GM20000 (cell line): ENCODE results near the gene TFPI.

Source experiments
- DNase-seq: peaks from one replicate; pipeline ENCODE4 v3.0.0; 2012; ENCODE audit warnings: low spot score
- TF ChIP-seq, protein P1 (sequence below): IDR thresholded peaks from 2 replicates; pipeline ENCODE4 v1.5.1; 2012; ENCODE audit warnings: mild to moderate bottlenecking, control low read depth; ENCODE audit errors: extremely low read depth, missing control alignments

The TFPI gene

DNA sequence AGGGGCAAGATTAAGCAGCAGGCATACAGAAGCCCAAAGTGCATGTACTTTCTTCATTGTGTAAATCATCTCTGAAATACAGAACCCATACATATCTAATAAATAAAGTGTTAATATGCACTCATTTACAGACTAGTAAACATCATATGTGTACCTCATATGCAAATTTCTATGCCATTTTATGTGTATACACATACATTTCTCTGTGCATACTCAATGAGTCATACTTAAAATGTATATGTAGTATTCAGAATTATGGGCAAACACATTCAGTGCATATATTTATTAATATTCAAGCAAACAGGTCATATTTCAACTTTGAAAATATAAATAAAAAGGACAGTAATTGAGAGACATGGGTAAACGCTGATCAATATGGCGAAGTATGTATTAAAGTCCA is 50.5 kb downstream of the TFPI start:
- TF ChIP-seq, protein P1, sequence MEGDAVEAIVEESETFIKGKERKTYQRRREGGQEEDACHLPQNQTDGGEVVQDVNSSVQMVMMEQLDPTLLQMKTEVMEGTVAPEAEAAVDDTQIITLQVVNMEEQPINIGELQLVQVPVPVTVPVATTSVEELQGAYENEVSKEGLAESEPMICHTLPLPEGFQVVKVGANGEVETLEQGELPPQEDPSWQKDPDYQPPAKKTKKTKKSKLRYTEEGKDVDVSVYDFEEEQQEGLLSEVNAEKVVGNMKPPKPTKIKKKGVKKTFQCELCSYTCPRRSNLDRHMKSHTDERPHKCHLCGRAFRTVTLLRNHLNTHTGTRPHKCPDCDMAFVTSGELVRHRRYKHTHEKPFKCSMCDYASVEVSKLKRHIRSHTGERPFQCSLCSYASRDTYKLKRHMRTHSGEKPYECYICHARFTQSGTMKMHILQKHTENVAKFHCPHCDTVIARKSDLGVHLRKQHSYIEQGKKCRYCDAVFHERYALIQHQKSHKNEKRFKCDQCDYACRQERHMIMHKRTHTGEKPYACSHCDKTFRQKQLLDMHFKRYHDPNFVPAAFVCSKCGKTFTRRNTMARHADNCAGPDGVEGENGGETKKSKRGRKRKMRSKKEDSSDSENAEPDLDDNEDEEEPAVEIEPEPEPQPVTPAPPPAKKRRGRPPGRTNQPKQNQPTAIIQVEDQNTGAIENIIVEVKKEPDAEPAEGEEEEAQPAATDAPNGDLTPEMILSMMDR: no peak
- no peak for DNase-seq

- TF ChIP-seq, protein P1: no peak
- DNase-seq: no peak
Observed at GRCh38 chr2:187502467-187502866, 51.8 kb downstream of the TFPI start.

GRCh38 chr2:187500585-187501359 is 53.5 kb downstream of the TFPI start:
- DNase-seq: no peak
- TF ChIP-seq, protein P1: no peak

DNA sequence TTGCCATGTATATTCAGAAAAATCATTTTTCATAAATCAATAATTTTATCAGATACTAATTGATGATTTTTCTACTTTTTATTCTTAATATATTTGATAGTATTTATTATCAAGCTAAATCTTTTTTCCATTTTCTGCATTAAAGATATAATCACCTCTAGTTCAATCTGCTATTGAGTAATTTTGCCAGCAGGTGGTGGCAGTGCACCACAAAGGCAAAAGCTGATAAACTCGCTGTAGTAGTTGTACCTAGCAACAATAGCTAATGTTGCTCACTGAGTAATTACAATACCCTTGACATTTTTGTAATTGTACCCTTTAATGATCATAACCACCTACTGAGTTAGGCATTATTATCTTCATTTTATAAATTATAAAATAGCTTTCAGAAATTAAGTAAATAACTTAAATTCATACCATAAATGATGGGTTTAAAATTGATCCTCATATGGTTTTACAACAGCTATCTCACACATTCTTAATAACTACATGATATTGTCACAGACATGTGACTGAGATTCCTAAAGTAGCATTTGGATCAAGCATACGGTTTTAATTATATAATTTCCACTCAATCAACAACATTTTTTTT is 54.2 kb downstream of the TFPI start:
- TF ChIP-seq, protein P1: peak; percentile 66
- DNase-seq: peak; percentile 26

- DNase-seq: no peak
- TF ChIP-seq, protein P1: peak; percentile 54
Observed at GRCh38 chr2:187497858-187498463, 56.3 kb downstream of the TFPI start.

GRCh38 chr2:187497140-187497539 is 57.1 kb downstream of the TFPI start:
- DNase-seq: no peak
- TF ChIP-seq, protein P1: no peak

DNA sequence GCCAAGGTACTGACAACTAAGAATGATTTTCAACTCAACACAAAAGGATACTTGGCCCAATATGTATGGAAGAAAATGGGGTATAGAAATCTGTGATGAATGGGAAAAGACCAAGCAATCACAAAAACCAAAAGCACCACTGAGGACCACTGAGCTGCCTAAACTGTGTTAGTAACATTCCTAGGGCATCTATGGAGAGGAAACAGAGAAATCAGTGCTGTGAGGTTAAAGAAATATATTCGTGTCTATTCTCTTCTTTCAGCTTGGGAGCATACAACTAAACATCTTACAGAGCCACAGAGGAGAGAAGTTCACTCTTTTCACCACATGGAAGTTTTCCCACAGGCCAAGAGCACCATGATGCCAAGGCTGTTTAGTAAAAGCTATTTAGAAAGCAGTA is 58.9 kb downstream of the TFPI start:
- TF ChIP-seq, protein P1: no peak
- DNase-seq: no peak
